Mucosa of descending colon (tissue), 3 donors: ENCODE results near the gene ACSL1. TPM values are rescaled to one million over a fixed set of nuclear protein-coding genes. Genes with fewer than 3 reads are reported as not detected.
"Not testable (repeated sequence)": the region's sequence is repeated elsewhere in the genome, so short reads cannot be mapped to it uniquely, and the experiment has no call there.

Source experiments
- ATAC-seq: fragments of 200-7000 bp; cut with Tn5 transposase; one replicate; pipeline ENCODE4 v1.9.1; 2020; ENCODE audit warnings: mild to moderate bottlenecking, moderate library complexity
- DNase-seq, 3 donors: peaks; one replicate each; pipeline ENCODE4 v3.0.0-alpha.2; 2020
- H3K36me3 ChIP-seq: fragments of 200-600 bp; one replicate; pipeline ENCODE4 v1.8.0; 2021; ENCODE audit warnings: low read depth, mild to moderate bottlenecking
- H3K4me1 ChIP-seq: fragments of 200-600 bp; one replicate; pipeline ENCODE4 v1.8.0; 2021; ENCODE audit warnings: low read depth, mild to moderate bottlenecking
- H3K4me3 ChIP-seq: fragments of 200-600 bp; one replicate; pipeline ENCODE4 v1.8.0; 2021; ENCODE audit warnings: mild to moderate bottlenecking
- H3K9me3 ChIP-seq: fragments of 200-600 bp; one replicate; pipeline ENCODE4 v1.8.0; 2021; ENCODE audit warnings: mild to moderate bottlenecking
- CTCF ChIP-seq: fragments of 200-600 bp; IDR thresholded peaks from one replicate; pipeline ENCODE4 v1.8.0; 2022; ENCODE audit warnings: antibody characterized with exemption, mild to moderate bottlenecking
- intact Hi-C, 2 donors: fragments of 100-400 bp; cut with DNase I in 1 of 2; cut with micrococcal nuclease in 1 of 2; formaldehyde crosslinking; loops; one replicate each; pipeline versions ENCODE4 v1.11.0 to v1.11.1; 2022; cut with DNase I, micrococcal nuclease
- total RNA-seq, 3 donors: library from RNA; stranded (reverse); fragmentation: NEBNext Ultra II Directional in 2 of 3; extraction: Animal tissue kit (Norgen Biotek cat#: 25700) in 2 of 3; gene quantifications; one replicate each; pipeline versions ENCODE4 v1.2.1 to v1.2.4, GENCODE V29; 2021 to 2023
- donor health status: DM: no; HTN: no; CAD: no; lungs with moderate emphysema.
- donor health status: DM: no; HTN: no; CAD: no.
- donor health status: DM: no; HTN: yes; CAD: no.

The ACSL1 gene
- total RNA-seq, 3 donors from 2014 or later, result 37.4 to 51.4 (median 39.0) TPM

- Histone ChIP-seq H3K36me3 (no peaks in the 10 kb centered on the region), H3K9me3 (no peaks in the 10 kb centered on the region), H3K4me1 (no peaks in the 10 kb centered on the region), H3K4me3 (no peak overlapping the region)
- intact Hi-C loops, result no loop called here
- DNase-seq, result no peak
- no peak for ATAC-seq
- TF ChIP-seq CTCF, result no peak
These were observed 22.7 kb upstream of the ACSL1 start for GRCh38 chr4:184848510-184848909.

- no peak overlapping the region for H3K4me3 ChIP-seq
- no peaks in the 10 kb centered on the region for H3K9me3 ChIP-seq
- ATAC-seq, result no peak
- no peak for DNase-seq
- TF ChIP-seq CTCF, result no peak
- H3K36me3 ChIP-seq, result no peaks in the 10 kb centered on the region
- H3K4me1 ChIP-seq, result no peaks in the 10 kb centered on the region
- intact Hi-C loops, result no loop called here
These were observed 20.8 kb upstream of the ACSL1 start for GRCh38 chr4:184846531-184846930.

- DNase-seq (no peak), ATAC-seq (no peak)
- Histone ChIP-seq H3K4me1 (no peaks in the 10 kb centered on the region), H3K9me3 (no peaks in the 10 kb centered on the region), H3K4me3 (no peak overlapping the region), H3K36me3 (no peaks in the 10 kb centered on the region)
- no peak for TF ChIP-seq CTCF
- intact Hi-C loops, result no loop called here
These were observed 19.7 kb upstream of the ACSL1 start for GRCh38 chr4:184845367-184846021.

GRCh38 chr4:184844742-184845141, 19.0 kb upstream of the ACSL1 start:
- no peak for DNase-seq
- intact Hi-C loops, result no loop called here
- no peaks in the 10 kb centered on the region for H3K36me3 ChIP-seq
- H3K4me3 ChIP-seq, result no peak overlapping the region
- TF ChIP-seq CTCF, result no peak
- ATAC-seq, result no peak
- H3K9me3 ChIP-seq, result no peaks in the 10 kb centered on the region
- no peaks in the 10 kb centered on the region for H3K4me1 ChIP-seq

- intact Hi-C loops, result no loop called here
- DNase-seq, result no peak
- Histone ChIP-seq H3K4me3 (no peak overlapping the region), H3K36me3 (no peaks in the 10 kb centered on the region), H3K9me3 (no peaks in the 10 kb centered on the region), H3K4me1 (no peaks in the 10 kb centered on the region)
- no peak for ATAC-seq
- TF ChIP-seq CTCF, result no peak
These were observed 18.3 kb upstream of the ACSL1 start for GRCh38 chr4:184843984-184844554.

GRCh38 chr4:184839075-184839399, 13.3 kb upstream of the ACSL1 start:
- ATAC-seq, DNase-seq, H3K9me3 ChIP-seq, intact Hi-C loops, H3K4me3 ChIP-seq, H3K36me3 ChIP-seq, H3K4me1 ChIP-seq: not testable (repeated sequence)
